GM12875 (cell line): ENCODE data around the gene MAPK8IP2.

ENCODE experiments used
- H3K4me3 ChIP-seq: one replicate; pipeline ENCODE4 v1.5.1; 2011; ENCODE audit warnings: low read depth, low read length, control low read depth
- CTCF ChIP-seq: IDR thresholded peaks from 2 replicates; pipeline ENCODE4 v1.5.1; 2011; ENCODE audit warnings: low read depth, mild to moderate bottlenecking, control low read depth, inconsistent platforms, low read length, moderate library complexity, borderline replicate concordance; ENCODE audit not compliant: insufficient read depth

MAPK8IP2 gene

GRCh38 chr22:50585238-50585637 is 15.4 kb upstream of the MAPK8IP2 start:
- H3K4me3 ChIP-seq: no peak overlapping the region
- no peak for TF ChIP-seq CTCF

GRCh38 chr22:50585781-50586180 is 14.8 kb upstream of the MAPK8IP2 start:
- no peak overlapping the region for H3K4me3 ChIP-seq
- no peak for TF ChIP-seq CTCF

GRCh38 chr22:50586416-50586815 is 14.2 kb upstream of the MAPK8IP2 start:
- no peak for TF ChIP-seq CTCF
- no peak overlapping the region for H3K4me3 ChIP-seq

GRCh38 chr22:50587407-50587806 is 13.2 kb upstream of the MAPK8IP2 start:
- no peak for TF ChIP-seq CTCF

GRCh38 chr22:50595189-50595588 is 5.4 kb upstream of the MAPK8IP2 start:
- no peak for TF ChIP-seq CTCF
- no peak overlapping the region for H3K4me3 ChIP-seq

More at GRCh38 chr22:50587407-50587806, 13.2 kb upstream of the MAPK8IP2 start:
- no peak overlapping the region for H3K4me3 ChIP-seq

GRCh38 chr22:50597097-50597496 is 3.5 kb upstream of the MAPK8IP2 start:
- no peak overlapping the region for H3K4me3 ChIP-seq
- no peak for TF ChIP-seq CTCF

- no peak overlapping the region for H3K4me3 ChIP-seq
- no peak for TF ChIP-seq CTCF
Observed at GRCh38 chr22:50599816-50600455, 657 bp upstream of the MAPK8IP2 start.
